ENCODE results near the gene MKRN2.

GRCh38 chr3:12556690-12557472 is at the start of gene MKRN2:
- TF ChIP-seq POLR2AphosphoS5 (IDR thresholded peaks at IDR 0.05) (peak; percentile 98), CTCF (IDR thresholded peaks at IDR 0.05) (peak in 2 of 6 experiments; percentile 9 to 31), POLR2A (IDR thresholded peaks at IDR 0.05) (peak; percentile 34 to 99 (median 96)), EP300 (IDR thresholded peaks at IDR 0.05) (peak in 1 of 4 donors; percentile 69)
